ENCODE measurements around the gene MTNR1A.
"Not testable (repeated sequence)": the region's sequence is repeated elsewhere in the genome, so short reads cannot be mapped to it uniquely, and the experiment has no call there.

The MTNR1A gene

DNA sequence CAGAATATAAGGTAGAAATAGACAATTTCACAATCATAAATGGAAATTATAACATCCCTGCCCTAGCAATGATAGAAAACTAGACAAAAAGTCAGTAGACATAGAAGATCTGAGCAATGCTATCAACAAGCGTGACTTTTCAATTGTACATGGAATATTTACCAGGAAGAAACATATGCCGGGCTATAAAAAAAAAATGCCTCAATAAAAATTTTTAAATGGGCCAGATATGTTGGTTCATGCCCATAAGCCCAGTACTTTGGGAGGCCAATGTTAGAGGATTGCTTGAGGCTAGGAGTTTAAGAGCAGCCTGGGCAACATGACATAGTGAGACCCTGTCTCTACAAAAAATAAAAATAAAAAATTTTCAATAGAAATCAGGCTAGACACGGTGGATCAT lies 5.3 kb upstream of the MTNR1A start:
- no peak for DNase-seq

DNA sequence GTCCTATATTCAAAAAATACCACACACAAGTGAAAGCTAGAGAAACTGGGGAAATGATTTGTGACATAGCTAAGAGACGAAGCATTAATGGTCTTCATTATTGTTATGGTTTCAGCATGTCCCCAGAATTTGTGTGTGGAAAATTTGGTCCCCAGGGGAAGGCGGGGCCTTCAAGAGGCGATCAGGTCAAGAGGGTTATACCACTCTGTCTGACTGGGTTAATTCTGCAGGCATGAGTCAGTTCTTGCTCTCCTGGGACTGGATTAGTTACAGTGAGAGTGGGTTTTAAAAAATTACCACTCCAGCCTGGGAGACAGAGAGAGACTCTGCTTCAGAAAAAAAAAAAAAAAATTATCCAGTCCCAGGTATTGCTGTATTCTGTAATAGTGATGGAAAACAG lies 2.1 kb upstream of the MTNR1A start:
- DNase-seq, result no peak

DNA sequence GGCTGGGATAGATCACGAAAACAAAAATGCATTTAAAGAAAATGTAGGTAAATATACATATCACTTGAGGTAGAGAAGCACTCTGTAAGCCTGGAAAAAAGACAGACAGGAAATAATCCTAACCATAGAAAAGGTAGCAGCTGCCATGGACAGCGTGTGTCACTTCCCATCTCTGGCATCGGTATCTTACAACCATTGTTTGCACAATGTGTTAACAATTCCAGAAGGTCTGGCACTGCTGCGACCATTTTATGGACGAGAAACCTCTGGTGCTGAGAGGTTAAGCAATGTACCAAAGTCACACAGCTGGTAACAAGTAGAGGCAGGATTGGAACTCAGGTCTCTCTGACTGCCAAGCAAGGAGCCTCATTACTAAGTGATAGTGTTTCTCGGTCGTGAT lies 1.7 kb upstream of the MTNR1A start:
- DNase-seq, result no peak

DNA sequence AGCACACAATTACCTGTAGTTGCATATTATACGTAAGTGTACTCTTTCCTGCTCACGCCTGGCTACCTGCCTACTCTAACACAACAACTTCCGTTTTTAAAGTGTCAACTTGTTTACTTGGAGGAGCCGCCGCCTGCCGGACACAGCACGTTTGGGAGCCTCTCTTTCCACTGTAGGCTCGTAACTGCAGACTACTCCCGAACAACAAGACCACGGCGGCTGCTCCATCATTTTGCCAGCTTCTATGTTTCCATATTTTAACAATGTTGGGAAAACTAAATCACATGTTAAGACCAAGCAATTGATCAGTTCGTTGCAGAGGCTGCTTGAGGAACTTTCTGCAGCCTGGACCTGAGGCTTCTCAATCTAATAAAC lies 841 bp downstream of the MTNR1A start:
- DNase-seq, result peak; percentile 53

DNA sequence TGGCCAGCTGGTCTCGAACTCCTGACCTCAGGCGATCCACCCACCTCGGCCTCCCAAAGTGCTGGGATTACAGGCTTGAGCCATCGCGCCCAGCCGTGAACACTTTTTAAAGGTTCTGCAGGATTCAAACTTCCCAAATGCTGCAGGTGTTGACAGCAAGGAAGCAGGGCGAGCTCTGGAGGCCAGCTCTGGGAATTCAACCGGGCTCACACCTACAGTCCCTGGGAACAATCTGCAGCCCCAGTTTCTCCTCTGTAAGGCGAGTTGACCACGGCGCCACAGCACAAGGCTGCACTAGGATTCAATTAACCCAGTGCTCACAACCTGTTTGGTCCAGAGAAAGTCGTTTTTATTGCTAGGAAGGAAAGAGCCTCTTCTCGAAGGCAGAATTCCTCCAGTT lies 1.6 kb downstream of the MTNR1A start:
- peak; percentile 1 for DNase-seq

DNA sequence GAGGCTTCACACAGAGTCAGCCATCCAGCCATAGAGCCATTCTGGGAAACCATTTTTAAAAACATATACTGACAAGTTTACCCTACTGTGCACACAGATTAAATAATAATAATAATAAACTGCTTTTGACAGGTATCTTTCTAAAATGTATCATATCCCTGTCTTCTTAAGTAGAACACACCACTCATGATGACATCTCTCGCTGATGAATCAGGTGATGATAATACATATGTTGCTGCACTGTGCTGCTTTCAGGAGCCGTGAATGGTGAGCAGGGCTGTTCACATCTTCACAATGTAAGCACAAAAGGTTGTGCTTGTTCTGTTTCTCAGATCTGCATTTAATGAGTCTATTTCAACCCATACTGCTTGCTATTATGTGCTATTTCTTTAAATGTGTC lies 3.5 kb downstream of the MTNR1A start:
- DNase-seq, result no peak

DNA sequence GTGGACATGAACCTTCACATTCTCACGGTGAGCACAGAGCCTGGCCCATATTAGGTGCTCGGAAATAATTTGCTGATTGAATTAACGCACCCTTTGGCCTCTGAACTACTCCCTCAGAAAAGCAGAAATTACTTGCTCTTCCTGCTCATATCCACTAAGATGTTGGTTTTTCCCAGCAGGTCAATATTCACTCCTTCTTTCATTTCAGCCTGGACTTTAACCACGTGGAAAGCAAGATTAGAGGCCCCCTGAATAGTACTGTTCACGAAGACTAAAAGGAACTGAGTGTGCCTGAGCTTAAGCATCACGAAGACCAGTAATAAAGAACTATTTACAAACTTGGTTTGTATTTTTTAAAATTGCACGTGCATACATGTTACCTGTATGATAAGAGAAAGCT lies 9.9 kb downstream of the MTNR1A start:
- no peak for DNase-seq

DNA sequence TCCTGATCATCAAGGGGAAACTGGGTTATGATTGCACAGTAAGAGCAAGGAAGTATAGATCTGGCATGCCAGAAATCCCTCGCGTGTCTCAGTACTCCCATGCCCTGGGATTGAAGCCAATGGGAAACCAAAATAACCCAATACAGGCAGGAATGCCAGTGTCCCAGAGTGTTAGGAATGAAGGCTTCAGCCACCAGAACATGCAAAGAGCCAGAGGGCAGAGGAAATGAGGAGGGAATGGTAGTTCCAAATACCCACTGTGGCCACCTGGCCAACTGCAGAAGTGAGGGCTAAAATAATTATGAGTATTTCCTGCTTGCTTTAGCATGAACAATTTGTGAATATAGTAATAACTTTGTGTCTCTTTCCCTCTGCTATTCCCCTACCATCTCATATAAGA lies 12.2 kb downstream of the MTNR1A start:
- DNase-seq, result no peak

DNA sequence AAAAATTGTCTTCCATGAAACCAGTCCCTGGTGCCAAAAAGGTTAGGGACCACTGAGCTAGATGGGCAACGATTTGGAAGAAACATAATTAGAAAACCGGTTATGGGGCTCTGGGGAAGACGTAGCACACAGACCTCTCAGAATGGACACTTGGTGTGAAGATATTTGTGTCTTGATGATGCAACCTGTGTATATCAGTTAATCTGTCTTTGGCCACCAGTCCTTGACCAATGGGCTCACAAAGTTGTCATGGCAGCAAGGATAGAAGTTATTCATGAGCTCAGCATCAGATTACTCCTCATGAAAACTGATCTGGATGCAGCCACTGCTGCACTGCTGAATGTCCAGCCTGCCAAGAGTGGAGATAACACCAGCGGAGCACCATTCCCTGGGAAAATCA lies 13.6 kb downstream of the MTNR1A start:
- DNase-seq, result no peak

DNA sequence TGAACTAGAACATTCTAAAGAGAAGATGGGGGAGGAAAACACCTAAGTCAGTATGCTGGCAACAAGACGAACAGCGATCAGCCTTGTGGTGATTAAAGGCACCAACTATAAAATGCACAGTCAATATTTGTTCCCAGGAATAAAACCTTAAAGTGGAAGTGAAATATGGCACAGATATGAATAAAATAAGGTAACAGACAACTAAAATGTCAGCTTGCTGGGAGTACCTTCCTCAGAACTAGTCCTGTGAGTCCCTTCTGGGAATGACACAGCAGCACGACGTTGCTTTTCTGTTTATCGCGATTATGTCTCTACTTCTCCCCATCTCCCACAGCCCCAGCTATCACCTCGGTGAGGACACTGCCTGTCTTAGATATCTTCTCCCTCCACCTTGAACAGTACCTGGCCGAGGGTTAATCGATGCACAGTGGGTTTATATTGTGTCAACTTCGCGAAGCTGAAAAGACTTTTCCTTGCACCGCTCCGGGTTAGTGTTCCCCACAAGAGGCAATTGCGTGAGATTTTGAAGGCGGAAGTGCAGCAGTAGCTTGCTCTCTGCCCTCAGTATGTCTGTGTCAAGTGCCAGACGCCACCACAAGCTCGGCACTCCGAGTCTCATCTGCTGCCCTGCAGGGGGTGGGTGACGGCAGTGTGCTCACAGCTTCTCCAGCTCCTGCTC lies 17.4 kb downstream of the MTNR1A start:
- DNase-seq, result no peak

DNA sequence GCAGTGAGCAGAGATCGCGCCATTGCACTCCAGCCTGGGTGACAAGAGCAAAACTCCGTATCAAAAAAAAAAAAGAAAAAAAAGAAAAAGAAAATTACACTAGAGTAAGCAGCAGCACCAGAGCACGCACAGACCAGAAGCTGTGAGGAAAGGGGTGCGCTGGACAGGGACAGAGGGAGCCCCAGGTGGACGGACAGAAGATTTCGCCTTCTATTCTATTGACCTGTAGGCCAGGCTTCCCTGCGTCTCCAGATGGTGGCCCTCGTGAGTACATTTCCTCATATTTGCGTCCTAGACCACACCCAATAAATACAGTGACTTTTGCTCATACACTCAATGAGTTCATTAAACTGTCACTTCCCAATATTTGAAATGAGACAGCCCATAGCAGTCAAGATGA lies 19.1 kb downstream of the MTNR1A start:
- no peak for DNase-seq

DNA sequence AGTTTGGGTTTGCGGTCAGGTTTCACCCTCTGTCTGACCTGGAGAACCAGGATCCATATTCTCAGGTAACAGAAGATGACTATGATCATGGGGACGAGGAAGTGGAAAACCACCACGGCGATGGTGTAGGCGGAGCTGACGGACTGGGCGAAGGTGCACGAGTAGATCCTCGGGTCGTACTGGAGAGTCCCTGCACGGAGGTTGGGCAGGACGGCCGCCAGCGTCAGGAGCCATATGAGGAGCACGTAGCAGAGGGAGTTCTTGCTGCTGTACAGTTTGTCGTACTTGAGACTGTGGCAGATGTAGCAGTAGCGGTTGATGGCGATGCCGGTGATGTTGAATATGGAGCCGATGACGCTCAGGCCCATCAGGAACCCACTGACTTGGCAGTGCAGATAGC lies 21.3 kb downstream of the MTNR1A start:
- DNase-seq, result no peak

DNA sequence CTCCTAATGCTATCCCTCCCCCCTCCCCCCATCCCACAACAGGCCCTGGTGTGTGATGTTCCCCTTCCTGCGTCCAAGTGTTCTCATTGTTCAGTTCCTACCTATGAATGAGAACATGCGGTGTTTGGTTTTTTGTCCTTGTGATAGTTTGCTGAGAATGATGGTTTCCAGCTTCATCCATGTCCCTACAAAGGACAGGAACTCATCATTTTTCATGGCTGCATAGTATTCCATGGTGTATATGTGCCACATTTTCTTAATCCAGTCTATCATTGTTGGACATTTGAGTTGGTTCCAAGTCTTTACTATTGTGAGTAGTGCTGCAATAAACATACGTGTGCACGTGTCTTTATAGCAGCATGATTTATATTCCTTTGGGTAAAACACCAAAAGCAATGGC lies 31.4 kb downstream of the MTNR1A start:
- not testable (repeated sequence) for DNase-seq

DNA sequence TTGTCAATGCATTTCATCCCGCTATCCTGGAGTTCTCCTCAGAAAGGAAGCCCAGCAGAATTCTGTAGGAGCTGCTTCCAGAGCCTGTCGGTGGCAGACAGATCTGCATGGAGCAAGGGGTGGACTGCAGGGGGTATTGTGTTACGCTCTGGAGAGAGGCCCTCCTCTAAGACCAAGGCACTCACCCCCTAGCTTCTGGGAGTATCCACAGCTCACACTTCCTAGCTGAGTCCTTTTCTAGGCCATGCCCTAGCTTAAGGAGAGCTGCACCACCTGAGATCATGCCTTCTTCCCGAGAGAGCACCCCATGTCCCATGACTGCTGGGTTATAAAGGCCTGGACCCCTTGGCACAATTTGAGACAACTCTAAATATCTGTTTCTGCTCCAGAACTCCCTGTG lies 39.1 kb downstream of the MTNR1A start:
- no peak for DNase-seq

DNA sequence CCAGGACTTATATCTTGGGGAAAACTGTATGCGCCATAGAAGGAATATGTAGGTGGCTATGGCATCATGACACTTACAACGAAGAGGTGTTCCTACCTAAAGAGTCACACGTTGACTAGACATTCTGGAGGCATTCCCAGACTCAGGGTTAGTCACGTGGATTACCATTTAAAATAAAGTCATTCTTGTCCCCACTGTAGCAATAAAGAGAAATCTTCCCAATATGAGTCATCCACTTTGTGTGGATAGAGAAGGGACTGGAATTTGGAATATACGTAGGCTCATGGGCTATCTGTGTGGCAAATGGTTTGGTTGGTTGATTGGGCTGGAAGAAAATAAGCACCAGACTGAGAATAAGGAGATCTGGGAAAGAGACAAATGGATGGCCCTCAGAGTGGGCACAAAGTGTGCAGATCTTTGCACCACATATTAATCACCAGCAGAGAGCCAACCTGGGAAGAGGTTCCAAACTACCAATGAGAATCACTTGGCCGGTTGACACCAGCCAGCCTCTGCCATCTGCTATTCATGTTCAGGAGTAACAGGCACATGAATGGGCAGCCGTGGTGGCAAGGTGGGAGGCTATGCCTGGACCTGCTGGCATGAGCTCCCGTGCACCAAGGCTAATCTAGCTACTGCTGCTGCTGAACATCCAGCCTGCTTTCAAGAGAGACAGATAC lies 41.0 kb downstream of the MTNR1A start:
- no peak for DNase-seq

DNA sequence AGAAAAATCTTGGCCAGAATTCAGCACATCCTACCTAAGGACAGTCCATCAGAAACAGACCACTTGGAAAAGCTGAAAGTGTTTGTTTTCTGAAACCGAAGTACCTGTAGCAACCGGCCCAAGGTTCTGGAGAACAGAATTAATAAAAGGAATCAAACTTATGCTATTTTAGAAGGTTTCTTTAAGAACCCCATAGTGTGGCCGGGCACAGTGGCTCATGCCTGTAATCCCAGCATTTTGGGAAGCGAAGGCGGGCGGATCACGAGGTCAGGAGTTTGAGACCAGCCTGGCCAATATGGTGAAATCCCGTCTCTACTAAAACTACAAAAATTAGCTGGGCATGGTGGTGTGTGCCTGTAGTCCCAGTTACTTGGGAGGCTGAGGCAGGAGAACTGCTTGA lies 50.6 kb downstream of the MTNR1A start:
- DNase-seq, result not testable (repeated sequence)

DNA sequence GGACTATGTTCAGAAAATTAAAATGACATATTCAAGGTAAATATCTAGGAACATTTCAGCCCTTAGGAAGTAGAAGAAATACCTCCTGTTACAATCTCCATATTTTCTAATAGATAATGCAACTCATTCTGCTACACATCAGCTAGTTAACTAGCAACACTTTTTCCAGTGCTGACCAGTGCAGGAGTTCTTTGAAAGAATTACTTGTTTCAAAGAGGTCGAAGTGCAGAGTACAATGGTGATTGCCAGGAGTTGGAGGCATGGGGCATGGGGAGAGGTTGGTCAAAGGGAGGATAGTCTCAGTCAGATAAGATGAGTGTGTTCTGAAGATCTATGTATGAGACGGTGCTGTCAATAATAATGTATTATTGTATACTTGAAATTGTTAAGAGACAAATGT lies 53.1 kb downstream of the MTNR1A start:
- DNase-seq, result no peak

DNA sequence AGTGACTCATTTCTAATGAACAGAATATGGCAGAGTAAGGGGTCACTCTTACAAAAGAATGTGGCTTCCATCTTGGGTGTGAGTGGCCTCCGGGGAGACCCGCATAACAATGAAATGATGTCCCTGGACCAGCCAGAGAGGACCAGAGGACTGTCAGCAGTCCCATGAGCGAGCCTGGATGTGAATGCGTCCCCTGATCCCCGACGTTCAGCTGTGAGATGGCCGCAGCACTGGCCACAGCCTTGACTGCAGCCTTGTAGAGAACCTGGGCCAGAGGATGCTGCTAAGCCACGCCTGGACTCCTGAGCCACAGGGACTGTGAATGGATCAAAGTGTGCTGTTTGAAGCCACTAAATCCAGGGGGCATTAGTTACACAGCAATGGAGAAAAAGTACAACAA lies 53.8 kb downstream of the MTNR1A start:
- no peak for DNase-seq

DNA sequence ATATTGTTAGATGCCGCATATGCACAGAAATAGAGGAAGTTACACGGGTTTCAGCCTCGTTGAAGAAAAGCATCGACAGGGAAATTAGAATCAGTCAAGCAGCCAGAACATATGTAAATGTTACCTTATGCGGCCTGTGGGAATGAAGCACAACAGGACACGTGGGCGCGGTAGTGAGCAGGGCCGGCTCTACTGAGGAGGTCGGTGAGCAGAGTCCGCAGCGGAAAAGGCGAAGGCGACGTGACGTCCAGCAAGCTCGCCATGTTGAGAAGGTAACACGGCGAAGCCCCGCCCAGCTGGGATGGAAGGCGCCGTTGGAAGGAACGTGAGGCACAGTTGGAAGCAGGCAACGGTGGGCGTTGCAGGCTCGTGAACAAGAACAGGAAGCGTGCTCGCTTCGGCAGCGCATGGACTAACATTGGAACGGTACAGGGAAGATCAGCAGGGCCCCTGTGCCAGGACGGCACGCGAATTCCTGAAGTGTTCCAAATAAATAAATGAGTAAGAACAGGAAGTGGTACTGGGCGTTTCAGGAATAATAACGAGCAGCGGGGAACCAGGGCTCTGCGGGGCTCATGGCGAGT lies 54.6 kb downstream of the MTNR1A start:
- DNase-seq, result peak; percentile 78

DNA sequence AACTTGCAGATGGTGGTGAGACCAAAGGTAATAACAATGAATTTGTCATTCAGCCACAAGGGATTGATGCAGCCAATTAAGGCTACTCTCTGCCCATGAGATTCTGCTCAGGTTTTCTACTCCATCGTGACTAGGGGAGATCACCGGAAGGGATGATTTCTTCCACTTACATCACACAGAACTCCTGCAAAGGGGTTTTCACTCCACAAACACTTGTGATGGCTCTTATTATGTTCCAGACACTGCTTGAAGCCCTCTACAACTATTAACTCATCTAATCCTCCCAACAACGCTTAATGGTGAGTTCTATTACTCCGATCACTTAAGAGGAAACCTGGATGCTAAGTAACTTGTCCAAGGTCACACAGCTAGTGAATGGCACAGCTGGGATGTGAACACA lies 55.9 kb downstream of the MTNR1A start:
- DNase-seq, result no peak

DNA sequence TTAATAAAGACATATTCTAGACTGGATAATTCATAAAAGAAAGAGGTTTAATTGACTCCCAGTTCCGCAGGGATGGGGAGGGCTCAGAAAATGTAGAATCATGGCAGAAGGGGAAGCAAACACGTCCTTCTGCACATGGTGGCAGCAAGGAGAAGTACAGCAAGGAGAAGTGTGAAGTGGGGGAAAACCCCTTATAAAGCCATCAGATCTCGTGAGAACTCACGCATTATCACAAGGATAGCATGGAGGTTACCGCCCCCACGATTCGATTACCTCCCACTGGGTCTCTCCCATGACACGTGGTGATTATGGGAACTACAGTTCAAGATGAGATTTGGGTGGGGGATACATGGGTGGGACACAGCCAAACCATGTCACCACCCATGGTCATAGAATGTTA lies 58.3 kb downstream of the MTNR1A start:
- no peak for DNase-seq

DNA sequence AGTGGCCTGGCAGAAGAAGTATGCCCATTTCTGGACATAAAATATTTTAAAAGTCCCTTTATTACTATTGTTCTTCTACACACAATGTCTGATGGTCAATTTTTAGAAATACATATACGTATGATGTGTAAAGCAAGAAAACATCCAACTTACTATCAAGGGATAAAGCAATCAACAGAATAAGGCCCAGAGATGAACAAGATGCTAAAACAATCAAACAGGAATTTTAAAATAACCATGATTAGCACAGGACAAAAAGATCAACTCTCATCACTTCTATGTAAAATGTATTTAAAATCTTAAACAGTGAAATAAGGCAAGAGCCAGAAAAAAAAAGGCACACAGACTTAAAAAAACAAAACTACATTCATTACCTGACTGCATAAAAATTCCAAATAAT lies 60.9 kb downstream of the MTNR1A start:
- no peak for DNase-seq

DNA sequence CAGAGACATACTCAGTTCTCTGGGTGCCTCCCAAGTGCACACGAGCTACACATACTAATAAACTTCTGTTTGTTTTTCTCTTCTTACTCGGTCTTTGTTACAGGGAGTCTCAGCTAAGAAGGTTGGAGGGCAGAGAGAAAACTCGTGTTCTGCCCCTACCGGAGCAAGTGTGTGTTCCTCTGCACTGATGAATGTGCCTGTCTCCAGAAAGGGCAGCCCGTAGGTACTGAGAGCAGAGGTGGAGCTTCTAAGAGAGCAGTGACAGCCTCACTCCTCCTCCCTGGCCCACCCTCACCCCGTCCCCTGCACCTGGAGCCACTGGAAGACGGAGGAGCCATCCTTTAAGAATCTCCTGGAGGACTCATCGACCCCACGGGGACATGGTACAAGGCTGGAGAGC lies 67.6 kb downstream of the MTNR1A start:
- no peak for DNase-seq

DNA sequence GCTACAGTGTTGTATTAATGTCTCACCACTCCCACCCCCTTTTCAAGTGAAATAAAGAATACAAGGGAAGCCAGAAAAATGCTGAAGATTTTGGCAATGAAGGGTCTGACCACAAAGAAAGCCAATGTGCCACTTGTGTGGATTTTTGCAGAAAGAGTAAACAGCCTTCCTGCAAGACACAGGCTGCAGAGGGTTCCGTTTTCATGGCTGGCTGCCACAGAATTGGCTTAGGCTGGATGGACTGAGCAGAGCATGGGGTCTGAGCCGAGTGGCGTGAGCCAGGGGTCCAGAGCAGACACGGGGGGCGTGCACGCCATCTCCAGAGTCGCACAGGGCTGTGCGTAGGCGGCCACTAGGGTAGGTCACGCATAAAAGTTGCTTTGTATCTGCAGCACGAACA lies 69.2 kb downstream of the MTNR1A start:
- no peak for DNase-seq

DNA sequence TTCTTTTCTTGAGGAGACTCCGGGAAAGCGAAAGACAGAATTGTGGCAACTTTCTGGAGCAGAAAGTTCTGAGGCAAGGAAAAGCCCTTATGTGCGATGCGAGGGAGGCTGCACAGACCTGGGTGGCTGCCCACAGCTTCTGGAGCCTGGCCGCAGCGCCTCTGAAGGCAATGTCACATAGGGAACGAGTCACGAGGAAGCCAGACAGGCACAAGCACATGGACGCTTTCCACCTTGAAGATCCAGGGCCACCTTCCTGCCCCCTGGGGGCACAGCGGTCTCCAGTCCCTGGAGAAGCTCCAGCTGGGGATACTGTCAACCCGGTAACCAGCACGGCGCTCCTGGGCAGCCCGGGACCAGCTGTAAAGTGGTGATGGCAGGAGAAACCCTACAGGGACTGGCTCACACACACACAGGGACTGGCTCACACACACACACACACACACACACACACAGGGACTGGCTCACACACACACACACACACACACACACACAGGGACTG lies 69.8 kb downstream of the MTNR1A start:
- peak; percentile 7 for DNase-seq

All from NCI-H526 treated with DMSO at 0.1 percent for 48 hours (cell line).